WTC11 (cell line): ENCODE results near the gene ZC3H12C.

Experiments used
- CREM ChIP-seq: sonication (generic); formaldehyde crosslinking; IDR thresholded peaks from 2 replicates; pipeline ENCODE4 v1.8.1; 2022; ENCODE audit warnings: mild to moderate bottlenecking, missing genetic modification reagents, moderate library complexity
- GABPB1 ChIP-seq: sonication (generic); formaldehyde crosslinking; IDR thresholded peaks from 2 replicates; pipeline ENCODE4 v1.8.1; 2023; ENCODE audit warnings: mild to moderate bottlenecking, missing genetic modification reagents
- JUN ChIP-seq: sonication (generic); formaldehyde crosslinking; IDR thresholded peaks from 2 replicates; pipeline ENCODE4 v1.8.0; 2023; ENCODE audit warnings: mild to moderate bottlenecking, missing genetic modification reagents
- KAT7 ChIP-seq: sonication (generic); formaldehyde crosslinking; IDR thresholded peaks from 2 replicates; pipeline ENCODE4 v1.8.1; 2023; ENCODE audit warnings: missing genetic modification reagents, mild to moderate bottlenecking, borderline replicate concordance
- SOX15 ChIP-seq: fragments of 250-450 bp; sonication (Bioruptor Pico); IDR thresholded peaks from 2 replicates; pipeline ENCODE4 v1.9.0; 2021; ENCODE audit warnings: mild to moderate bottlenecking
- SP1 ChIP-seq: sonication (generic); formaldehyde crosslinking; conservative IDR thresholded peaks from 2 replicates; pipeline ENCODE4 v1.8.1; 2022; ENCODE audit warnings: missing genetic modification reagents
- TF ChIP-seq, protein P1 (sequence below): fragments of 250-450 bp; sonication (Bioruptor Pico); IDR thresholded peaks from 2 replicates; pipeline ENCODE4 v1.9.0; 2021; ENCODE audit warnings: mild to moderate bottlenecking, borderline replicate concordance
- TF ChIP-seq, protein P2 (sequence below): fragments of 200-600 bp; IDR thresholded peaks from 2 replicates; pipeline ENCODE4 v1.8.0; 2022; ENCODE audit warnings: antibody characterized with exemption
- TF ChIP-seq, protein P3 (sequence below): sonication (generic); formaldehyde crosslinking; IDR thresholded peaks from 2 replicates; pipeline ENCODE4 v1.8.0; 2022; ENCODE audit warnings: mild to moderate bottlenecking, missing genetic modification reagents
- TF ChIP-seq, protein P4 (sequence below): sonication (generic); formaldehyde crosslinking; IDR thresholded peaks from 2 replicates; pipeline ENCODE4 v1.8.0; 2022; ENCODE audit warnings: mild to moderate bottlenecking, missing genetic modification reagents
- TF ChIP-seq, protein P5 (sequence below): sonication (generic); formaldehyde crosslinking; IDR thresholded peaks from 2 replicates; pipeline ENCODE4 v1.8.1; 2023; ENCODE audit warnings: mild to moderate bottlenecking, missing genetic modification reagents, moderate library complexity

DNA sequence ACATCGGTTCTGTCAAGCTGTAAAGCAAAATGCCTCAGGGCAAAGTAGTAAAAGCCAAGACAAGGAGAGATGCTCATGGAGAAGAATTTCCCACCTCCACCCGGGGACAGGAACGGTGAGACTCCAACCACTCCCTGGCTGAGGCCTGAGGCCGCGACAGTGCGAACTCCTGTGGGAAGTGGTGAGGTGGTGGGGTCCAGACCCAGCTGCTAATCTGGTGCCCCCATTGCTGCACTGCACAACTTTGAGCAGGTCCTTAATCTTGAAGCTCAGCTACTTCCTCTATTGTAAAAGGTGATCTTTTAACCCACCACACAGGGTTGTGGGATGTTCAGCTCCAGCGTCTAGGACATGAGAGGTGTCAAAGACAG is 83.9 kb downstream of the ZC3H12C start:
- TF ChIP-seq, protein P1, sequence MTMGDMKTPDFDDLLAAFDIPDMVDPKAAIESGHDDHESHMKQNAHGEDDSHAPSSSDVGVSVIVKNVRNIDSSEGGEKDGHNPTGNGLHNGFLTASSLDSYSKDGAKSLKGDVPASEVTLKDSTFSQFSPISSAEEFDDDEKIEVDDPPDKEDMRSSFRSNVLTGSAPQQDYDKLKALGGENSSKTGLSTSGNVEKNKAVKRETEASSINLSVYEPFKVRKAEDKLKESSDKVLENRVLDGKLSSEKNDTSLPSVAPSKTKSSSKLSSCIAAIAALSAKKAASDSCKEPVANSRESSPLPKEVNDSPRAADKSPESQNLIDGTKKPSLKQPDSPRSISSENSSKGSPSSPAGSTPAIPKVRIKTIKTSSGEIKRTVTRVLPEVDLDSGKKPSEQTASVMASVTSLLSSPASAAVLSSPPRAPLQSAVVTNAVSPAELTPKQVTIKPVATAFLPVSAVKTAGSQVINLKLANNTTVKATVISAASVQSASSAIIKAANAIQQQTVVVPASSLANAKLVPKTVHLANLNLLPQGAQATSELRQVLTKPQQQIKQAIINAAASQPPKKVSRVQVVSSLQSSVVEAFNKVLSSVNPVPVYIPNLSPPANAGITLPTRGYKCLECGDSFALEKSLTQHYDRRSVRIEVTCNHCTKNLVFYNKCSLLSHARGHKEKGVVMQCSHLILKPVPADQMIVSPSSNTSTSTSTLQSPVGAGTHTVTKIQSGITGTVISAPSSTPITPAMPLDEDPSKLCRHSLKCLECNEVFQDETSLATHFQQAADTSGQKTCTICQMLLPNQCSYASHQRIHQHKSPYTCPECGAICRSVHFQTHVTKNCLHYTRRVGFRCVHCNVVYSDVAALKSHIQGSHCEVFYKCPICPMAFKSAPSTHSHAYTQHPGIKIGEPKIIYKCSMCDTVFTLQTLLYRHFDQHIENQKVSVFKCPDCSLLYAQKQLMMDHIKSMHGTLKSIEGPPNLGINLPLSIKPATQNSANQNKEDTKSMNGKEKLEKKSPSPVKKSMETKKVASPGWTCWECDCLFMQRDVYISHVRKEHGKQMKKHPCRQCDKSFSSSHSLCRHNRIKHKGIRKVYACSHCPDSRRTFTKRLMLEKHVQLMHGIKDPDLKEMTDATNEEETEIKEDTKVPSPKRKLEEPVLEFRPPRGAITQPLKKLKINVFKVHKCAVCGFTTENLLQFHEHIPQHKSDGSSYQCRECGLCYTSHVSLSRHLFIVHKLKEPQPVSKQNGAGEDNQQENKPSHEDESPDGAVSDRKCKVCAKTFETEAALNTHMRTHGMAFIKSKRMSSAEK (CRISPR knock-in tag), result no peak
- TF ChIP-seq, protein P2, sequence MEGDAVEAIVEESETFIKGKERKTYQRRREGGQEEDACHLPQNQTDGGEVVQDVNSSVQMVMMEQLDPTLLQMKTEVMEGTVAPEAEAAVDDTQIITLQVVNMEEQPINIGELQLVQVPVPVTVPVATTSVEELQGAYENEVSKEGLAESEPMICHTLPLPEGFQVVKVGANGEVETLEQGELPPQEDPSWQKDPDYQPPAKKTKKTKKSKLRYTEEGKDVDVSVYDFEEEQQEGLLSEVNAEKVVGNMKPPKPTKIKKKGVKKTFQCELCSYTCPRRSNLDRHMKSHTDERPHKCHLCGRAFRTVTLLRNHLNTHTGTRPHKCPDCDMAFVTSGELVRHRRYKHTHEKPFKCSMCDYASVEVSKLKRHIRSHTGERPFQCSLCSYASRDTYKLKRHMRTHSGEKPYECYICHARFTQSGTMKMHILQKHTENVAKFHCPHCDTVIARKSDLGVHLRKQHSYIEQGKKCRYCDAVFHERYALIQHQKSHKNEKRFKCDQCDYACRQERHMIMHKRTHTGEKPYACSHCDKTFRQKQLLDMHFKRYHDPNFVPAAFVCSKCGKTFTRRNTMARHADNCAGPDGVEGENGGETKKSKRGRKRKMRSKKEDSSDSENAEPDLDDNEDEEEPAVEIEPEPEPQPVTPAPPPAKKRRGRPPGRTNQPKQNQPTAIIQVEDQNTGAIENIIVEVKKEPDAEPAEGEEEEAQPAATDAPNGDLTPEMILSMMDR, result no peak
- no peak for TF ChIP-seq CREM (CRISPR knock-in tag)
- TF ChIP-seq SP1 (CRISPR knock-in tag), result no peak
- no peak for TF ChIP-seq JUN
- TF ChIP-seq, protein P3, sequence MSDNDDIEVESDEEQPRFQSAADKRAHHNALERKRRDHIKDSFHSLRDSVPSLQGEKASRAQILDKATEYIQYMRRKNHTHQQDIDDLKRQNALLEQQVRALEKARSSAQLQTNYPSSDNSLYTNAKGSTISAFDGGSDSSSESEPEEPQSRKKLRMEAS, result no peak
- TF ChIP-seq, protein P4, sequence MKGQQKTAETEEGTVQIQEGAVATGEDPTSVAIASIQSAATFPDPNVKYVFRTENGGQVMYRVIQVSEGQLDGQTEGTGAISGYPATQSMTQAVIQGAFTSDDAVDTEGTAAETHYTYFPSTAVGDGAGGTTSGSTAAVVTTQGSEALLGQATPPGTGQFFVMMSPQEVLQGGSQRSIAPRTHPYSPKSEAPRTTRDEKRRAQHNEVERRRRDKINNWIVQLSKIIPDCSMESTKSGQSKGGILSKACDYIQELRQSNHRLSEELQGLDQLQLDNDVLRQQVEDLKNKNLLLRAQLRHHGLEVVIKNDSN (CRISPR knock-in tag), result no peak
- no peak for TF ChIP-seq SOX15 (CRISPR knock-in tag)
- no peak for TF ChIP-seq KAT7 (CRISPR knock-in tag)
- TF ChIP-seq, protein P5, sequence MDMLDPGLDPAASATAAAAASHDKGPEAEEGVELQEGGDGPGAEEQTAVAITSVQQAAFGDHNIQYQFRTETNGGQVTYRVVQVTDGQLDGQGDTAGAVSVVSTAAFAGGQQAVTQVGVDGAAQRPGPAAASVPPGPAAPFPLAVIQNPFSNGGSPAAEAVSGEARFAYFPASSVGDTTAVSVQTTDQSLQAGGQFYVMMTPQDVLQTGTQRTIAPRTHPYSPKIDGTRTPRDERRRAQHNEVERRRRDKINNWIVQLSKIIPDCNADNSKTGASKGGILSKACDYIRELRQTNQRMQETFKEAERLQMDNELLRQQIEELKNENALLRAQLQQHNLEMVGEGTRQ (CRISPR knock-in tag), result no peak
- no peak for TF ChIP-seq GABPB1 (CRISPR knock-in tag)
